ENCODE data around the gene TRPV3. TPM values are rescaled to one million over a fixed set of nuclear protein-coding genes. Genes with fewer than 3 reads are reported as not detected.

Gene TRPV3
- total and polyA plus RNA-seq, 4 donors, result 2.2 to 5.4 (median 3.7) TPM

GRCh38 chr17:3513305-3514035 is 44.1 kb downstream of the TRPV3 start:
- DNase-seq (ENCODE audit: low read depth in 4 of 6, low spot score in 6 of 6), result no peak
- Histone ChIP-seq H3K4me1 (ENCODE audit: control insufficient read depth, insufficient read depth, low read length) (peaks cover 25% of the 10 kb centered on the region), H3K4me3 (ENCODE audit: low read depth, low read length) (no peak overlapping the region), H3K36me3 (ENCODE audit: control insufficient read depth, insufficient read depth, low read length) (peaks cover 5% of the 10 kb centered on the region), H3K27me3 (ENCODE audit: control insufficient read depth, insufficient read depth, low read length) (no peaks in the 10 kb centered on the region), H3K9me3 (ENCODE audit: control insufficient read depth, insufficient read depth, low read length) (no peaks in the 10 kb centered on the region), H3K27ac (ENCODE audit: low read depth, low read length) (peak overlapping the region; percentile 67)
- 34% methylated on average over 8 of the region's 23 CpGs for WGBS (ENCODE audit: insufficient coverage)

DNA sequence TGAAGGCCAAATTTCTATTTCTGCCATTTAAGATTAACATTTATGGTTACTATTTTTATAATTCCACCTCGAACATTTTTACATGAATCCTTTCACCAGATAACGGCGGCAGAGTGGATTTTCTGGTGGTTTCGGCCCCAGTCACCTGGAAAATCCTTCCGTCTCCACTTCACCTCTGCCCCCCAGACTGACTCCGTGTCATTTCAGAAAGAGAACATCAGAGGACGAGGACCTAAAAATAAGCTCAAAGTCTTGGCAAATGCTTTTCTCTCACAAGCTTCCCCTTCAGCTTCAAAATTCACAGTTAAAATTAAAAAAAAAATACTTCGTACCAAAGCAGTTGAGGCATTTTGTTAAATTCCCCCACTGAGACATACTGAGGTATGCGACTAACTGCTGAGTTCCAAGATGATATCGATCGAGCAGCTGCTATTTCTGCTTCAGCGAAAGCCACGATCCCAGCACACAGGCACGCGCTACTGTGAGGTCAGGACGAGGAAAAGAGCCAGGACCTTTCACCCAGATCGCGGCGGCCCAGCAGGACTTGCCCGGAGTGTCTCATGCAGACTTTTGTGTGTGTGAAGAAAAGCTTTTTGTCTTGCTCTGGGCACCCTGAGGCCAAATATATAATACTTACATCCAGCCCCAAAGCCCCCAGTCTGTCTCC is 45.0 kb downstream of the TRPV3 start:
- Histone ChIP-seq H3K36me3 (ENCODE audit: control insufficient read depth, insufficient read depth, low read length) (peaks cover 2% of the 10 kb centered on the region), H3K4me1 (ENCODE audit: control insufficient read depth, insufficient read depth, low read length) (peaks cover 25% of the 10 kb centered on the region), H3K27ac (ENCODE audit: low read depth, low read length) (peak overlapping the region; percentile 67), H3K27me3 (ENCODE audit: control insufficient read depth, insufficient read depth, low read length) (no peaks in the 10 kb centered on the region), H3K4me3 (ENCODE audit: low read depth, low read length) (no peak overlapping the region), H3K9me3 (ENCODE audit: control insufficient read depth, insufficient read depth, low read length) (no peaks in the 10 kb centered on the region)
- WGBS (ENCODE audit: insufficient coverage), result 36% methylated on average over 16 of the region's 20 CpGs
- peak in 2 of 6 donors; percentile 68 to 82 for DNase-seq (ENCODE audit: low read depth in 4 of 6, low spot score in 6 of 6)

DNA sequence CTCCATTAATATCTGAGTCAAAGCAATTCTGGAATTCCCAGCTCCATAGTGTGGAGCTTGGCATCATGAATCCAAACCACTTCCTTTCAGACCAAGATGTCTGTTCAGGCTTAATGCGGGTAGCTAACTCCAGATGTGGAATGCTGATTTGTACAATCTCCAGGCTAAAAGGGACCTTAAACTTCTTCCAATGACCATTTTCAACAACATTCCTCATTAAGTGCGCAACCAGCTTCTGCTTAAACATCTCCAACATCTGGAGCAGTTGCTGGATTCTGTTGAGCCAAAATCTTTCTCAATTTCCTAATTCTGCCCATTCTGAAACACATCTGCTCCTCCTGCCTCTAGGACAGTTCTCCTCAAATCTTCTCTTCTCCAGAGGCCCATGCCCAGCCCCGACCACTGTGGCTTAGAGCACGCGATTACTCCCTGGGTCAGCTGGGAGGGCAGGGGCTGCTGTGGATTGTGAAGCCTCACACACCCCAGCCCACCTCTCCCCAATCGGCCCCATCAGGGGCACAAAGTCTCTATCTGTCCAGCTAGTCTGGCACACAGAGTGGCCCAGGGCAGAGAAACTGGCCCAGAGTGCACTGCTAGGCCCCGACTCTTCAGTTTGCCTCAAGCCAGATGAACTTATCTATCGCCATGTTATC is 45.6 kb downstream of the TRPV3 start:
- Histone ChIP-seq H3K27ac (ENCODE audit: low read depth, low read length) (peak overlapping the region; percentile 67), H3K4me3 (ENCODE audit: low read depth, low read length) (no peak overlapping the region), H3K4me1 (ENCODE audit: control insufficient read depth, insufficient read depth, low read length) (peaks cover 25% of the 10 kb centered on the region), H3K36me3 (ENCODE audit: control insufficient read depth, insufficient read depth, low read length) (peaks cover 2% of the 10 kb centered on the region), H3K27me3 (ENCODE audit: control insufficient read depth, insufficient read depth, low read length) (no peaks in the 10 kb centered on the region), H3K9me3 (ENCODE audit: control insufficient read depth, insufficient read depth, low read length) (no peaks in the 10 kb centered on the region)
- WGBS (ENCODE audit: insufficient coverage), result 89% methylated on average over 3 of the region's 8 CpGs
- no peak for DNase-seq (ENCODE audit: low read depth in 4 of 6, low spot score in 6 of 6)

DNA sequence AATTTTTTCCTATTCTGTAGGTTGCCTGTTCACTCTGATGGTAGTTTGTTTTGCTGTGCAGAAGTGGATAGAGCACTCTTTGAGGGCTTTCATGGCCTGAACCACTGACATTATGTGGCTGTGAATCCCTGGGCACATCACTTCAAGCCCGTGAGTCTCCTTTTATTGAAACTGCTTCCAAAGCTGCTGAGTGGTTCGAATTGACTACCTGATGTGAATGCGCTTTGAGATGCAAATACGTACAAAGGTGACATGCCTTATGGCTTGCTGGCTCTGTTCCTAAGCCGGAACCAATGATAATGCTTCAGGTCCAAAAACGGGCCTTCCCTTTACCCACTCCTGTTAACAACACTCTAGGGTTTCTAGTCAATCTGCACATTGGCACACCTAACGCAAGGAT is 47.5 kb downstream of the TRPV3 start:
- Histone ChIP-seq H3K4me1 (ENCODE audit: control insufficient read depth, insufficient read depth, low read length) (peaks cover 25% of the 10 kb centered on the region), H3K27ac (ENCODE audit: low read depth, low read length) (no peak overlapping the region), H3K27me3 (ENCODE audit: control insufficient read depth, insufficient read depth, low read length) (no peaks in the 10 kb centered on the region), H3K4me3 (ENCODE audit: low read depth, low read length) (no peak overlapping the region), H3K36me3 (ENCODE audit: control insufficient read depth, insufficient read depth, low read length) (peaks cover 2% of the 10 kb centered on the region), H3K9me3 (ENCODE audit: control insufficient read depth, insufficient read depth, low read length) (no peaks in the 10 kb centered on the region)
- no peak for DNase-seq (ENCODE audit: low read depth in 4 of 6, low spot score in 6 of 6)
- 93% methylated on average over 4 of the region's 7 CpGs for WGBS (ENCODE audit: insufficient coverage)

DNA sequence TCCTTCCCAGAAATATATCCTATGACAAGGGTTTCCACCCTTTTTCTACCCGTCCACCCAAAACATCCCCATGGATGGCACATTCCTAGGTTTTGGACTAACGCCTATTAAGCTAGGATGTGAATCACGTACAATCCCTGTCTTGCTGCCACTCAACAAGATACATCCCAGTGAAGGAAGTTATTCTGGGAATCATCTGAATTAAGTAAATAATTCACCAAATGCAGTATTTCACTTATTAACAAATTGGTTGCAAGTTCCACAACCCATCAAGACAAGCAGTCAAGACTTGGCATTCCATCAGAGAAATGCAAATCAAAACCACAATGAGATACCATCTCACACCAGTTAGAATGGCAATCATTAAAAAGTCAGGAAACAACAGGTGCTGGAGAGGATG is 49.7 kb downstream of the TRPV3 start:
- H3K9me3 ChIP-seq (ENCODE audit: control insufficient read depth, insufficient read depth, low read length), result no peaks in the 10 kb centered on the region
- no CpG with 5 or more reads among the region's 3 CpGs for WGBS (ENCODE audit: insufficient coverage)
- H3K4me3 ChIP-seq (ENCODE audit: low read depth, low read length), result no peak overlapping the region
- no peaks in the 10 kb centered on the region for H3K27me3 ChIP-seq (ENCODE audit: control insufficient read depth, insufficient read depth, low read length)
- no peak for DNase-seq (ENCODE audit: low read depth in 4 of 6, low spot score in 6 of 6)
- no peaks in the 10 kb centered on the region for H3K36me3 ChIP-seq (ENCODE audit: control insufficient read depth, insufficient read depth, low read length)
- no peak overlapping the region for H3K27ac ChIP-seq (ENCODE audit: low read depth, low read length)
- peaks cover 11% of the 10 kb centered on the region for H3K4me1 ChIP-seq (ENCODE audit: control insufficient read depth, insufficient read depth, low read length)

GRCh38 chr17:3507071-3507470 is 50.5 kb downstream of the TRPV3 start:
- Histone ChIP-seq H3K4me1 (ENCODE audit: control insufficient read depth, insufficient read depth, low read length) (peaks cover 7% of the 10 kb centered on the region), H3K4me3 (ENCODE audit: low read depth, low read length) (no peak overlapping the region), H3K36me3 (ENCODE audit: control insufficient read depth, insufficient read depth, low read length) (no peaks in the 10 kb centered on the region), H3K27ac (ENCODE audit: low read depth, low read length) (no peak overlapping the region), H3K27me3 (ENCODE audit: control insufficient read depth, insufficient read depth, low read length) (no peaks in the 10 kb centered on the region), H3K9me3 (ENCODE audit: control insufficient read depth, insufficient read depth, low read length) (no peaks in the 10 kb centered on the region)
- DNase-seq (ENCODE audit: low read depth in 4 of 6, low spot score in 6 of 6), result no peak
- no CpG with 5 or more reads among the region's 1 CpG for whole genome bisulfite sequencing (ENCODE audit: insufficient coverage)

- no peak overlapping the region for H3K4me3 ChIP-seq (ENCODE audit: low read depth, low read length)
- H3K27me3 ChIP-seq (ENCODE audit: control insufficient read depth, insufficient read depth, low read length), result no peaks in the 10 kb centered on the region
- 93% methylated on average over 2 of the region's 2 CpGs for WGBS (ENCODE audit: insufficient coverage)
- H3K36me3 ChIP-seq (ENCODE audit: control insufficient read depth, insufficient read depth, low read length), result no peaks in the 10 kb centered on the region
- peaks cover 5% of the 10 kb centered on the region for H3K4me1 ChIP-seq (ENCODE audit: control insufficient read depth, insufficient read depth, low read length)
- no peak overlapping the region for H3K27ac ChIP-seq (ENCODE audit: low read depth, low read length)
- DNase-seq (ENCODE audit: low read depth in 4 of 6, low spot score in 6 of 6), result no peak
- H3K9me3 ChIP-seq (ENCODE audit: control insufficient read depth, insufficient read depth, low read length), result no peaks in the 10 kb centered on the region
Observed at GRCh38 chr17:3506054-3506453, 51.6 kb downstream of the TRPV3 start.

GRCh38 chr17:3505008-3505407 is 52.6 kb downstream of the TRPV3 start:
- Histone ChIP-seq H3K27ac (ENCODE audit: low read depth, low read length) (no peak overlapping the region), H3K36me3 (ENCODE audit: control insufficient read depth, insufficient read depth, low read length) (no peaks in the 10 kb centered on the region), H3K4me1 (ENCODE audit: control insufficient read depth, insufficient read depth, low read length) (peaks cover 5% of the 10 kb centered on the region), H3K9me3 (ENCODE audit: control insufficient read depth, insufficient read depth, low read length) (no peaks in the 10 kb centered on the region), H3K27me3 (ENCODE audit: control insufficient read depth, insufficient read depth, low read length) (no peaks in the 10 kb centered on the region), H3K4me3 (ENCODE audit: low read depth, low read length) (no peak overlapping the region)
- WGBS (ENCODE audit: insufficient coverage), result 95% methylated on average over 7 of the region's 7 CpGs
- peak in 1 of 6 donors; percentile 38 for DNase-seq (ENCODE audit: low read depth in 4 of 6, low spot score in 6 of 6)

GRCh38 chr17:3503285-3503684 is 54.3 kb downstream of the TRPV3 start:
- Histone ChIP-seq H3K4me1 (ENCODE audit: control insufficient read depth, insufficient read depth, low read length) (peaks cover 5% of the 10 kb centered on the region), H3K36me3 (ENCODE audit: control insufficient read depth, insufficient read depth, low read length) (no peaks in the 10 kb centered on the region), H3K27me3 (ENCODE audit: control insufficient read depth, insufficient read depth, low read length) (no peaks in the 10 kb centered on the region), H3K9me3 (ENCODE audit: control insufficient read depth, insufficient read depth, low read length) (no peaks in the 10 kb centered on the region), H3K27ac (ENCODE audit: low read depth, low read length) (peak overlapping the region; percentile 78), H3K4me3 (ENCODE audit: low read depth, low read length) (no peak overlapping the region)
- no CpG with 5 or more reads among the region's 1 CpG for WGBS (ENCODE audit: insufficient coverage)
- DNase-seq (ENCODE audit: low read depth in 4 of 6, low spot score in 6 of 6), result no peak

Measured in spinal cord (tissue), 10 donors.